ENCODE measurements around the gene UBE2O.

Gene UBE2O

DNA sequence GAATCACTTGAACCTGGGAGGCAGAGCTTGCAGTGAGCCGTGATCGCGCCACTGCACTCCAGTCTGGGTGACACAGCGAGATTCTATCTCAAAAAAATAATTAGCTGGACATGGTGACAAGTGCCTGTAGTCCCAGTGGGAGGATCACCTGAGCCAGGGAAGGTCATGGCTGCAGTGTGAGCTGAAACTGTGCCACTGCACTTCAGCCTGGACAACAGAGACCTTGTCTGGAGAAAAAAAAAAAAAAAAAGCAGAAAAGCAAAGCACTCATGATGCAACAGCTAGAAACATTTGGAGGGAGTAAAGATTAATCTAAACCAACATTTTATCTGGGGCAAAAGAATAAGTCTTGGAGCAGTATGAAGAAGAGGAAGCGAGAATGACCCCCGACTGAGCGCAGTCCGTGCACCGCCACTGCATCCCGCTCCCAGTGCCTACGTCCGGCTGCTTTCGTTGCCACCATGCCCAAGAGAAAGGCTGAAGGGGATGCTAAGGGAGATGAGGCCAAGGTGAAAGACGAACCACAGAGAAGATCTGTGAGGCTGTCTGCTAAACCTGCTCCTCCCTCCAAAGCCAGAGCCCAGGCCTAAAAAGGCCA lies 107.5 kb downstream of the UBE2O start:
- no peak for DNase-seq (ENCODE audit: low read depth in 2 of 2)

DNA sequence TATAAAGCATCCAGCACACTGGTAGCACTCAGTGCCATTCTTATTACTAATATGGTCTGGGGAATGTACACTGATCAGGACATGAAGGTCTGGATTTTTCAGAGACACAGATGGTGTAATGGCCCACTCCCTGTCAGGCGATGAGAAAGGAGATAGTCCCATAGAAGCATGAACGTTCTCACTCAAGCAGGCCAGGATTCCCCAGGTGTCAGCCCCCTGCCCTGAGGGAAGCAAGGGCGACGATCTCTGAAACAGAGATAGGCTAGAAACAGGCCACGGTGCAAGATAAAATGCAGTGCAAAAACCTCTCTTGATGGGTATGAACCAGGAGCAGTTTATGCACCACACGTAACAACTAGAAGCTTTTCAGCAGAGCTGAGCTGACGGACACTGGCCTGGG lies 109.8 kb downstream of the UBE2O start:
- DNase-seq (ENCODE audit: low read depth in 2 of 2): no peak

DNA sequence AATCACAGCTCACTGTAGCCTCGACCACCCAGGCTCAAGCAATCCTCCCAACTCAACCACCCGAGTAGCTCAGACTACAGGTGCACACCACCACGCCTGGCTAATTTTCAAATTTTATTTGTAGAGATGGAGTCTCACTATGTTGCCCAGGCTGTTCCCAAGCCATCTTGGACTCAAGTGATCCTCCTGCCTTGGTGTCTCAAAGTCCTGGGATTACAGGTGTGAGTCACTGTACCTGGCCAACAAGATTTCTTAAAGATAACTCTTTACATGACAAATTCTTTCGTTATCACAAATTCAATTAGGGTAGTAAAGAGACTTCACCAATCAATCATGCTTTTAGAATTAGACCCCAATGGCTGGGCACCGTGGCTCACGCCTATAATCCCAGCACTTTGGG lies 111.7 kb downstream of the UBE2O start:
- no peak for DNase-seq (ENCODE audit: low read depth in 2 of 2)
